Stomach (tissue), 4 donors: ENCODE measurements around the gene DENND4A.

Experiments
- CTCF ChIP-seq, 7 experiments: fragments of 450-650 bp in 4 of 7; fragments of 200-600 bp in 3 of 7; sonication (generic) in 3 of 7; IDR thresholded peaks; one replicate each; pipeline ENCODE4 v1.5.1; 2016 to 2019; ENCODE audit warnings: antibody characterized with exemption in 7 of 7, control low read depth in 2 of 7, mild to moderate bottlenecking in 1 of 7
- EP300 ChIP-seq: sonication (generic); formaldehyde crosslinking; IDR thresholded peaks from one replicate; pipeline ENCODE4 v1.6.1; 2017; ENCODE audit warnings: antibody characterized with exemption

GRCh38 chr15:65638109-65638508, 154.0 kb downstream of the DENND4A start:
- no peak for TF ChIP-seq EP300
- no peak for TF ChIP-seq CTCF (IDR thresholded peaks at IDR 0.05)
